HG02571 (cell line): ENCODE data around the gene NRTN.
"Not testable (repeated sequence)": the region's sequence is repeated elsewhere in the genome, so short reads cannot be mapped to it uniquely, and the experiment has no call there.

ENCODE experiments used
- ATAC-seq: cut with Tn5 transposase; IDR thresholded peaks from one replicate; pipeline ENCODE4 v1.9.1; 2021; ENCODE audit warnings: mild to moderate bottlenecking, moderate library complexity; ENCODE audit not compliant: unreplicated experiment

Gene NRTN

GRCh38 chr19:5832527-5833216, 27.8 kb downstream of the NRTN start:
- no peak for ATAC-seq

DNA sequence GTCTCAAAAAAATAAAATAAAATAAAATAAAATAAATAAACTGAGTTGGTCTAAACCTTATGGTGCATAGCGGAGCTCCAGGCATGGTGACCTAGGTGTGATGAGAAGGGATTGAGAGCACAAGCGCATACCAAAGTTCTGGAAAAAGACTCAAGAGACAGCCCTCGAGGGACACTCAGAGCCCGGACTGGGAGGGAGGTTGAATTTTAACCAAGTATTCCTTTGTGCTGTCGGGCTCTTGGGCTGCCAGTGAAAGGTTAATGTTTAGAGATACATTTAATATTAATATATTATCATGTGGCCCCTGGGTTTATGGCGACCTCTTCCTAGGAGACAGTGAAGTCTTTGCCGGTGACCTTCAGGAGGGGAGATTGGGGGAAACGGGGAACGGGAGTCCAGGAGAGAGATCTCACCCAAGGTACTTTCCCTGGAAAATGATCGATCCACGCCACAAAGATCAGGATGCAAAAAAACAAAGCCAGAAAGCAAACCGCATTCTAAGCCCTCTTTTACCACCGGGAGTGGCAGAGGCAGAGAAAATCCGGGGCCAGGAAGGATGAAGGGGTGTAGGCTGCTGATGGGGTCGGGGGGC, 33.0 kb downstream of the NRTN start:
- ATAC-seq: no peak

- no peak for ATAC-seq
These were observed 33.6 kb downstream of the NRTN start for GRCh38 chr19:5838353-5839064.

DNA sequence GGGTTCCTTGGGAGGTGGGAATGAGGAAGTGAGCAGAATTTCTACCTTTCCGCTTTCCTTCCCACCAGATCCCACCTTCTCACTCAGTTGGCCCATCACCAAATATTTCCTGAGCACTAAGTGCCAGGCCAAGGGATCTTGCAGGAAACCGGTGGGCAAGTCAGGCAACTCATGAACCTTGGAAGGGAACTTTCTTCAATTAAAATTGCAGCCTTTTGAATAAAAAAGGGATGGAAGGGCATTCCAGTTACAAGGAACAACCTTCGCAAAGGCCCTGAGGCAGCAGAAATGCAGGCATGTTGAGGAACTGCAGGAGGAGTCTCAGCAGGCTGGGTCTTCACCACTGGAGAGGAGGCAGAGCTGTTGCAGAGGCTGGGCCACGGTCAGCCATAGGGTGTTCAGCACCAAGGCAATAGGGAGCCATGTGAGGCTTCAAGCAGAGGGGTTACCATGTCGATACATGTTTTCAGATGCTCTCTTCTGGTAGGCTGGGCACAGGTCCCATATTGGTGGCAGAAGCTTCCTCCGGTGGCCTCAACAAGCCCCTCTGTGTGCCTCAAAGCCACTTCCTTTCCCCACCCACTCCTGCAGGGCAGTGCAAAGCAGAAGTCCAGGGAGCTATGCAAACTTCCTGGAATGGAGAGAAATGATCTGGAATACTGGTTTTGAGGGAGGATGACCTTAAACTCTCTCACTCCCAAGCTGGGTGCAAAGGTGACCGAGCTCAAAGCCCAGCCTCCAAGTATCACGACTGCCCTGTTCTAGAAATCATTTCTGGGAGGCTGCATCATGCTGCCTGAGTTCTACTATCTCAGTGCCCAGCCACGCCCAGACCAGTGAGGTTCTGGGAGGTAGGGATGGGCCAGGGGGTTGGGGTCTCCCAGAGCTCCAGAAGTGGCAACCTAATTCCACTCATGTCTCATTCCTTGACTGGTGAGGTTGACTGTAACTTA, 34.5 kb downstream of the NRTN start, which contains the start of gene FUT6:
FUT6 (minus strand) TSS at position 638 of the 953 bp plus-strand sequence. CDS start 7,135 bp downstream, outside the sequence.
- no peak for ATAC-seq

DNA sequence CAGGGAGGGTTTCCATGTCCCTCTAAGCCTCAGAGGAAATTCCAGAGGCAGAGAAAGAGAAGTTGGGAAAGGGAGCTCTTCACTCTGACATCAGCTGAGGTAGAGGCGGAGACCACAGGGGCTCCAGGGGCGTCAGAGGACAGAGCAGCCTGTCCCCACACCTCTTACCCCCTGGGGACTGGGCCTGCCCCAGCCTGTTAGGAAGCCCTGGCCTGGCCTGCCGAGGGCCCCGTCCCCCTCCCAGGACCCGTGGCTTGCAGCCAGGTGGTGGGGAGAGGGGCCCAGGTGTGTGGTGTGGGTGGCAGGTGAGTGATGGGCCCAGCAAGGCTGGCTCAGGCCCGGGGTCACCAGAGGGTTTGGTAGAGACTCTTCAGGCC, 36.9 kb downstream of the NRTN start:
- not testable (repeated sequence) for ATAC-seq

DNA sequence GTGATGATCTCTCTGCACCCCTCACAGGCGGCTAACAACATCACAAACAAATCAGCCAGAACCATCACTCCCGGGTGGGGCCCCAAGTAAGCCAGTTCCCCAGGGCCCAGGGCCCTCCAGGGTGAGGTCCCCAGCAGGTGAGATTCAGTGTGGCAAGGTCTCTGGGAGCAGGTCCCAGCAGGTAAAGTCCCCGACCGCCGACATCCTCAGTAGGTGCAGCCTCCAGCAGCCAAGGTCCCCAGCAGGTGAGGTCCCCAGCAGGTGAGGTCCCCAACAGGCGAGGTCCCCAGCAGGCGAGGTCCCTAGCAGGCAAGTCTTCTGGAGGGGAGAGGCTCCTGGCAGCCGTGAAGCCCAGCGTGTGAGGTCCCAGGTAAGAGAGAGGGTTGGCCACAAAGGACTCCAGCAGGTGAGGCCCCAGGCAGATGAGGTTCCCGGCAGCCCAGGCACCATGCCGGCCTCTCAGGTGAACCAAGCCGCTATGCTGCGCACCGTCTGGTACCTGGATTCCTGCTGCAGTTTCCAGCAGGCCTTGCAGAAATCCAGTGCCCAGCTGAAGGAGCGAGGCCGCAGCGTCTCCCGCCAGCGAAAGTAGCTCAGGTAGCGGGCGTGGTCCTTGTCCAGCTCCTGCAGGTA, 38.5 kb downstream of the NRTN start:
- no peak for ATAC-seq

GRCh38 chr19:5844456-5845433, 39.9 kb downstream of the NRTN start:
- ATAC-seq: no peak

GRCh38 chr19:5847846-5848245, 43.0 kb downstream of the NRTN start:
- not testable (repeated sequence) for ATAC-seq

GRCh38 chr19:5848621-5849020, 43.8 kb downstream of the NRTN start:
- ATAC-seq: not testable (repeated sequence)

DNA sequence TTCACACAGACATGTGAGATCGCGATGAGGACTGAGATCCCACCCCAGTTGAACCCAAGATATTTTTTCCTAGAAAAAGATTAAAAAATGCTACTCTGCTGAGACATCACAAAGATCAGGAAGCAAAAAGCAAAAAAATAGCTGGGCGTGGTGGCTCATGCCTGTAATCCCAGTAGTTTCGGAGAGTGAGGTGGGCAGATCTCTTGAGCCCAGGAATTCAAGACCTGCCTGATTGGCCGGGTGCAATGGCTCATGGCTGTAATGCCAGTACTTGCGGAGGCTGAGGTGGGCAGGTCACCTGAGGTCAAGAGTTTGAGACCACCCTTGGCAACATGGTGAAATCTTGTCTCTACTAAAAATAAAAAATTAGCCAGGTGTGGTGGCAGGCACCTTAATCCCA, 45.3 kb downstream of the NRTN start:
- ATAC-seq: no peak

GRCh38 chr19:5850743-5851293, 46.0 kb downstream of the NRTN start:
- ATAC-seq: no peak

DNA sequence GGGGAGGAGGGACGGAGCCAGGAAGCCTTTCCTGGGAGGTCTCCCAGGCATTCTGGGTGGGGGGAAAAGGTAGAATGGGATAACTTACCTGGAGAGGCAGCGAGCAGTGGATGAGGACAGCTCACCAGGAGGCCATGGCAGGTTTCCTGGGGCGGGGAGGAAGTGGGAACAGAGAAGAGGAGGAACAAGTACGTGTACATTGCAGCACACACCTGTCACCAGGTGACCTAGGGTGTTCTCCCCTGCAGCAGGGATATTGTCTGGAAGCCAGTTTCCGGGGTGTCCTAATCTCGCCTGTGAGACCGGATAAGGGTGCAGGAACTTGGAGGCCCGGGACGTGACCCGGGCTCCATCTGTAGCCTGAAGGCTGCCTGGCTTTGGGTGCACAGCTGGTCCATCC, 46.4 kb downstream of the NRTN start, which contains the start of gene FUT3:
FUT3 (minus strand) TSS at position 148 of the 400 bp plus-strand sequence.
- ATAC-seq: no peak

DNA sequence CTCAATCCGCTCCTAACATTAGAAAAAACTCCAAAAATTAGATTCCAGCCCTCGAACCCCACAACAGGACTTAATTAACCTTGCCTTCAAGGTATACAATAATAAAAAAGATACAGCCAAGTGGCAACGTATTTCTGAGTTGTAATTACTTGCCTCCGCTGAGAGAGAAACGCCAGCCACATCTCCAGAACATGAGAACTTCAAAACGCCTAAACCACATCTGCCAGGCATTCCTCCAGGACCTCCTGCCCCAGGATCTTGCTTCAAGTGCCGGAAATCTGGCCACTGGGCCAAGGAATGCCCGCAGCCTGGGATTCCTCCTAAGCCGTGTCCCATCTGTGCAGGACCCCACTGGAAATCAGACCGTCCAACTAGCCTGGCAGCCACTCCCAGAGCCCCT, 49.3 kb downstream of the NRTN start:
- ATAC-seq: not testable (repeated sequence)

DNA sequence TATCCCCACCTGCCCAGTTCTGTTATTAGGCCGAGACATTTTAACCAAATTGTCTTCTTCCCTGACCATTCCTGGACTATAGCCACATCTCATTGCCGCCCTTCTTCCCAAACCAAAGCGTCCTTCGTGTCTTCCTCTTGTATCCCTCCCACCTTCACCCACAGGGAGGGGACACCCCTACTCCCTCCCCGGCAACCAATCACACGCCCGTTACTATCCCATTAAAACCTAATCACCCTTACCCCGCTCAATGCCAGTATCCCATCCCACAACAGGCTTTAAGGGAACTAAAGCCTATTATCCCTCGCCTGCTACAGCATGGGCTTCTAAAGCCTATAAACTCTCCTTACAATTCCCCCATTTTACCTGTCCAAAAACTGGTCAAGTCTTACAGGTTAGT, 50.3 kb downstream of the NRTN start:
- not testable (repeated sequence) for ATAC-seq

GRCh38 chr19:5857203-5858081, 52.6 kb downstream of the NRTN start:
- ATAC-seq: no peak

GRCh38 chr19:5863030-5863665, 58.3 kb downstream of the NRTN start:
- no peak for ATAC-seq

- no peak for ATAC-seq
These were observed 59.3 kb downstream of the NRTN start for GRCh38 chr19:5864013-5864720.
